HCT116 (cell line): ENCODE results near the gene PRRC2A.

Source experiments
- CTCF ChIP-seq, 3 experiments: fragments of 200-600 bp in 1 of 3; sonication (generic) in 1 of 3; IDR thresholded peaks in 2 of 3; conservative IDR thresholded peaks in 1 of 3; 2 replicates each; pipeline ENCODE4 v1.5.1; 2012 to 2017; ENCODE audit warnings: low read depth in 2 of 3, low read length in 2 of 3, antibody characterized with exemption in 1 of 3, borderline replicate concordance in 1 of 3, control low read depth in 1 of 3, mild to moderate bottlenecking in 1 of 3, mixed read lengths in 1 of 3, mixed run types in 1 of 3, moderate library complexity in 1 of 3; ENCODE audit not compliant: insufficient read depth in 1 of 3
- EGR1 ChIP-seq: IDR thresholded peaks from 2 replicates; pipeline ENCODE4 v1.6.1; 2012; ENCODE audit warnings: low read depth
- POLR2A ChIP-seq: IDR thresholded peaks from 2 replicates; pipeline ENCODE4 v1.7.0; 2011; ENCODE audit warnings: borderline replicate concordance; ENCODE audit not compliant: insufficient read depth, insufficient read length; ENCODE audit errors: extremely low read depth
- SIN3A ChIP-seq: IDR thresholded peaks from 2 replicates; pipeline ENCODE4 v1.6.1; 2012; ENCODE audit warnings: low read depth
- ZBTB33 ChIP-seq: IDR thresholded peaks from 2 replicates; pipeline ENCODE4 v1.6.1; 2011; ENCODE audit warnings: mild to moderate bottlenecking, low read length, moderate library complexity; ENCODE audit not compliant: insufficient replicate concordance; ENCODE audit errors: extremely low read depth

GRCh38 chr6:31676904-31677303 is 56.4 kb downstream of the PRRC2A start:
- TF ChIP-seq CTCF (IDR thresholded peaks at IDR 0.05 in 2 of 3, conservative IDR thresholded peaks at IDR 0.05 in 1 of 3; ENCODE audit: borderline replicate concordance in 1 of 3, insufficient read depth in 1 of 3, low read depth in 2 of 3, low read length in 2 of 3) (no peak), POLR2A (no peak), SIN3A (no peak), EGR1 (no peak), ZBTB33 (no peak)
